Measurements from ENCODE around the gene TMEM208. TPM values are rescaled to one million over a fixed set of nuclear protein-coding genes. Genes with fewer than 3 reads are reported as not detected.

Gene TMEM208
- total RNA-seq, 4 donors from 2014 or later = 10.2 to 57.9 (median 27.3) TPM

DNA sequence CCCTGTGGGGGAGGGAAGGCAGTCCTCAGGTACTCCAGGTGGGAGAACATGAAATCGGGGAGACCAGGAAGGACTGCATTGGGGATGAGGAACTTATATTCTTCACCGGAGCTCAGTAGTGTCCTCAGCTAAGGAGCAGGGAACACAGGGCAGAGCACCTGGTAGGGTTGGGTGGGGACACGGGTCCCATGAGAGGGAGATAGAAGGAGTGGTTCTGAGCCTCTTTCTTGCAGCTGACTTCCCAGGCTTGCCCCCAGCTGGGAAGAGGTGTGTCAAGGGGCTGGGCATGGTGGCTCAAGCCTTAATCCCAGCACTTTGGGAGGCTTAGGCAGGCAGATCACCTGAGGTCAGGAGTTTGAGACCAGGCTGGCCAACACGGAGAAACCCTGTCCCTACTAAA lies 18.3 kb downstream of the TMEM208 start:
- no peaks in the 10 kb centered on the region for H3K9me3 ChIP-seq
- no peak overlapping the region for H3K4me3 ChIP-seq
- intact Hi-C loops (cut with DNase I; ENCODE audit: low total_unique reads) = no loop called here
- H3K36me3 ChIP-seq = no peaks in the 10 kb centered on the region
- peaks cover 0 to 21% of the 10 kb centered on the region in 2 donors for H3K4me1 ChIP-seq
- peaks cover 0 to 1% of the 10 kb centered on the region in 2 donors for H3K27me3 ChIP-seq
- peak overlapping the region; percentile 80 to 81 for H3K27ac ChIP-seq
- TF ChIP-seq, protein P1, sequence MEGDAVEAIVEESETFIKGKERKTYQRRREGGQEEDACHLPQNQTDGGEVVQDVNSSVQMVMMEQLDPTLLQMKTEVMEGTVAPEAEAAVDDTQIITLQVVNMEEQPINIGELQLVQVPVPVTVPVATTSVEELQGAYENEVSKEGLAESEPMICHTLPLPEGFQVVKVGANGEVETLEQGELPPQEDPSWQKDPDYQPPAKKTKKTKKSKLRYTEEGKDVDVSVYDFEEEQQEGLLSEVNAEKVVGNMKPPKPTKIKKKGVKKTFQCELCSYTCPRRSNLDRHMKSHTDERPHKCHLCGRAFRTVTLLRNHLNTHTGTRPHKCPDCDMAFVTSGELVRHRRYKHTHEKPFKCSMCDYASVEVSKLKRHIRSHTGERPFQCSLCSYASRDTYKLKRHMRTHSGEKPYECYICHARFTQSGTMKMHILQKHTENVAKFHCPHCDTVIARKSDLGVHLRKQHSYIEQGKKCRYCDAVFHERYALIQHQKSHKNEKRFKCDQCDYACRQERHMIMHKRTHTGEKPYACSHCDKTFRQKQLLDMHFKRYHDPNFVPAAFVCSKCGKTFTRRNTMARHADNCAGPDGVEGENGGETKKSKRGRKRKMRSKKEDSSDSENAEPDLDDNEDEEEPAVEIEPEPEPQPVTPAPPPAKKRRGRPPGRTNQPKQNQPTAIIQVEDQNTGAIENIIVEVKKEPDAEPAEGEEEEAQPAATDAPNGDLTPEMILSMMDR (IDR thresholded peaks at IDR 0.05) = no peak
- no peak for TF ChIP-seq POLR2A (IDR thresholded peaks at IDR 0.05)
- no peak for DNase-seq

DNA sequence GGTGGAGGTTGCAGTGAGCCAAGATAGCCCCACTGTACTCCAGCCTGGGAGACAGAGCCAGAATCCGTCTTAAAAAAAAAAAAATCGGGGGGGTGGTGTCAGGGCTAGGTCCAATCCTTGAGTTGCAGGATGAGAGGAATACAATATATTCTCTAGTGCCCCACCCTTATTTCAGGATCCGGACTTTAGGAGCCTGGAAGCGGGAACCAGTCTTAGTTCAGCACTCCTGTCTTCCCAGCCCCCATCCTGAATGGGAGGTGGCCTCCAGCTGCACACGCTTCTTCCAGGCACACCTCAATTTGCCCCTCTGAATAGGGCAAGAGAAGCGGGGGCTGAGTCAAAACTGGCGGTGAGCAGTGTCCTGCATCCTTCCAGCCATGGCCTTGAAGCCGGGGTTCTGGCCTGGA lies 18.7 kb downstream of the TMEM208 start:
- peaks cover 0 to 3% of the 10 kb centered on the region in 2 donors for H3K27me3 ChIP-seq
- no peaks in the 10 kb centered on the region for H3K36me3 ChIP-seq
- H3K9me3 ChIP-seq = no peaks in the 10 kb centered on the region
- intact Hi-C loops (cut with DNase I; ENCODE audit: low total_unique reads) = no loop called here
- H3K27ac ChIP-seq = peak overlapping the region; percentile 80 to 81
- TF ChIP-seq POLR2A (IDR thresholded peaks at IDR 0.05) = no peak
- TF ChIP-seq, protein P1 (IDR thresholded peaks at IDR 0.05) = no peak
- peaks cover 0 to 18% of the 10 kb centered on the region in 2 donors for H3K4me1 ChIP-seq
- no peak for DNase-seq
- peak overlapping the region; percentile 62 to 66 for H3K4me3 ChIP-seq

DNA sequence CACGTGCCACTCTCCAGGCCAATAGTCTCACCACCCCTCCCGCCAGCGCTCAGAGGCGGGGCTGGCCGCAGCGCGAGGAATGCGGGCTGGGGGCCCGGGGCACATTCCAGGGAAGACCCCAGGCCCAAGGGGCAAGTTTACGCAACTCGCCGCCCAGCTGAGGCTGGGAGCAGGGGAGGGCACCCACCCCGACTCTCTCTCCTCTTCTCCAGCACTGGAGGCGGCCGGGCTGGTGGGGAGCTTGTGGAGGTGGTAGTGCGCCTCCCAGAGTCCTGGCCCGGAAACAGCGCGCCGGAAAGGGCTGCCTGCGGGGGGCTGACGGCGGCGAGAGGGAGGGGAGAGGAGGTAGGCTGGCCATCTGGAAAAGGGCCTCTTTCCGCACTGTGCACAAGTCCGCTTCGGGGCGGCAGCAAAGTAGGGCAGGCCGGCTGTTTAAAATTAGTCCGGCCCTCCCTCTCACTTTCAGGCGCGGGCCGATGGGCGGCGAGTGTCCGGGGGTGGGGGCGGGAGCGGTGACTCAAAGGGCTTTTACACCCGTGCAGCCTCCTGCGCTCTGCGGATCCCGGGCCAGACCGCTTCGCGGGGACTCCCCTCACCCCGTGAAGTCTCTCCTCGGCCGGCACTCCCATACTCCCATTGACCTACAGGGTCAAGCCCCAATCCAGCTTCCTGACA lies 19.3 kb downstream of the TMEM208 start:
- peak in 1 of 2 donors; percentile 18 for TF ChIP-seq POLR2A (IDR thresholded peaks at IDR 0.05)
- TF ChIP-seq, protein P1 (IDR thresholded peaks at IDR 0.05) = peak in 2 of 4 experiments; percentile 21 to 46
- H3K27ac ChIP-seq = peak overlapping the region; percentile 80 to 81
- intact Hi-C loops (cut with DNase I; ENCODE audit: low total_unique reads) = no loop called here
- no peaks in the 10 kb centered on the region for H3K36me3 ChIP-seq
- peak overlapping the region; percentile 62 to 66 for H3K4me3 ChIP-seq
- peak; percentile 71 to 77 for DNase-seq
- peaks cover 0 to 15% of the 10 kb centered on the region in 2 donors for H3K4me1 ChIP-seq
- H3K9me3 ChIP-seq = no peaks in the 10 kb centered on the region
- peaks cover 0 to 3% of the 10 kb centered on the region in 2 donors for H3K27me3 ChIP-seq

DNA sequence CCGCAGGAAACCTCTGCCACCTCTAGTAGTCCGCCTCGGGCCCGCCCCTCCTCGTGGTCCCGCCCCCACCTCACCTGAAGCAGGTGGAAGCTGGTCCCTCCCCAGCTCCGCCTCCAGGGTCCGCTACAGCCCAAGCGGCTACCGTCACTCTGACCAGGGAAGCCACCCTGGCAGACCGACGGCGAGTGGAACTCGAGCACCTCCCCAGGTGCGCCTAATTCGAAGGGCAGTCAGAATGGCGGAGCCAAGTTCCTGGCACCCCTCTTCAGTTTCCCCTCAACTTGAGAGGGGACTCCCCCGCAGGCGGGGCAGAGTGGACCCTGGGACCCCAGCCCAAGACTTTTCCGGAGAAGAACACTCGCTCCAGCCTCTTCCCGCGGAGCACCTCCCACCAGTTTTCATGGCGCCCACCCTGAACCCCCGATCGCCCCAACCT lies 19.8 kb downstream of the TMEM208 start:
- Histone ChIP-seq H3K9me3 (no peaks in the 10 kb centered on the region), H3K27me3 (peaks cover 0 to 3% of the 10 kb centered on the region in 2 donors), H3K27ac (peak overlapping the region; percentile 80 to 81), H3K4me1 (peaks cover 0 to 15% of the 10 kb centered on the region in 2 donors), H3K4me3 (peak overlapping the region; percentile 62 to 66), H3K36me3 (no peaks in the 10 kb centered on the region)
- peak; percentile 54 to 70 for DNase-seq
- TF ChIP-seq POLR2A (IDR thresholded peaks at IDR 0.05) = no peak
- intact Hi-C loops (cut with DNase I; ENCODE audit: low total_unique reads) = no loop called here

DNA sequence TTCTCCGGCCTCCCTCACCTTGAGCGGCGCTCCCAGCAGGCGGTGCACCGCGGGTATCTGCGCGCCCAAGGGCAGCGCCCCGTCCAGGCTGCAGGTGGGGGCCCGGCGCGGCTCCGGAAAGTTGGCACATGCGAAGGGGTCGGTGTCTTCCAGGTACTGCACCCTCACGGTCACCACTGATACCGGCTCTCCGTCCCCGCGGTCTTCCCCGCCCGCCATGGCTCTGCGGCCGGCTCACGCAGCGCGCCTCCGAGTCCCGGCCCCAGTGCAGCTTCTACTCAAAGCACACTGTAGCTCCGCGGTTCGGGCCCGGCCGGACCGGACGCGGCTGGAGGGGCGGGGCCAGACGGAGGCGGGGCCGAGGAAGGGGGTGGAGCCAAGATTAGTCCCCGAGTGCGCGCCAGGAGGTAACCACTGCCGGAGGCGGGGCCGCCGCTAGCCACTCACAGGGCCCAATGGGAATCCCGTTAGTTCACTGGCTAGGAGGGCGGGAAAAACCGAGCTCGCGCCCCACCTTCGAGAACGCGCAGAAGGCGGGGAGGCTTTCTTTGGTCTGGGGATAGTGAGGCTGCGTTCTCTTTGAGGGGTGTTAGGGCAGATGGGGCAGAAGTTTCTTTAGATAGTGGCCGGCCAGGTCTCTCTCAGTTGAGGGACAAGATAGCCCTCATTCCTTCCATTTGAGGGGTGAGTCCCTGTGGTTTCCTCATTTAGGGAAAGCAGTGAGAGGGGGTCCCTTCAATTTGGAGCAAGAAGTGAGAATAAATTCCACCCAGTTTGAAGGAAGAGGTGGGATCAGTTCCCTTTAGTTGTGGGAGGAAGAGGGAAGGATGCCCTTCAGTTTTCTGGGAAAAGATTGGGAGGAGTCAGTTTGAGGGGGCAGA lies 20.5 kb downstream of the TMEM208 start, which contains the start of gene FHOD1:
Gene FHOD1, minus strand, starts transcription at position 290 of the 881 bp plus-strand sequence. Its CDS starts 71 bp downstream, at position 219.
- intact Hi-C loops (cut with DNase I; ENCODE audit: low total_unique reads) = no loop called here
- H3K4me3 ChIP-seq = peak within 1 kb of the TSS; percentile 62 to 66
- H3K36me3 ChIP-seq = no peaks in the 10 kb centered on the region
- TF ChIP-seq, protein P1 (IDR thresholded peaks at IDR 0.05) = no peak
- peak; percentile 76 to 84 for TF ChIP-seq POLR2A (IDR thresholded peaks at IDR 0.05)
- DNase-seq = peak; percentile 98 to 99
- no peaks in the 10 kb centered on the region for H3K9me3 ChIP-seq
- H3K4me1 ChIP-seq = peaks cover 0 to 15% of the 10 kb centered on the region in 2 donors
- H3K27ac ChIP-seq = peak within 1 kb of the TSS; percentile 80 to 81
- H3K27me3 ChIP-seq = peaks cover 0 to 3% of the 10 kb centered on the region in 2 donors
